HG03064 (cell line): ENCODE measurements around the gene PPA2.
"Not testable (repeated sequence)": the region's sequence is repeated elsewhere in the genome, so short reads cannot be mapped to it uniquely, and the experiment has no call there.

Experiments
- ATAC-seq: cut with Tn5 transposase; IDR thresholded peaks from one replicate; pipeline ENCODE4 v1.9.1; 2021; ENCODE audit warnings: low read depth; ENCODE audit not compliant: unreplicated experiment

Gene PPA2

GRCh38 chr4:105461221-105461620, 12.6 kb downstream of the PPA2 start:
- peak; percentile 87 for ATAC-seq

GRCh38 chr4:105460306-105460705, 13.6 kb downstream of the PPA2 start:
- ATAC-seq = no peak

- ATAC-seq = not testable (repeated sequence)
Measured at GRCh38 chr4:105458541-105458940, 15.3 kb downstream of the PPA2 start.

- no peak for ATAC-seq
Measured at GRCh38 chr4:105458001-105458400, 15.9 kb downstream of the PPA2 start.

GRCh38 chr4:105455998-105456397, 17.9 kb downstream of the PPA2 start:
- ATAC-seq = no peak

- no peak for ATAC-seq
Measured at GRCh38 chr4:105455182-105455581, 18.7 kb downstream of the PPA2 start.

GRCh38 chr4:105453550-105454205, 20.2 kb downstream of the PPA2 start:
- ATAC-seq = peak; percentile 78

GRCh38 chr4:105451346-105451745, 22.5 kb downstream of the PPA2 start:
- no peak for ATAC-seq

- ATAC-seq = no peak
Measured at GRCh38 chr4:105440890-105441289, 33.0 kb downstream of the PPA2 start.

- ATAC-seq = no peak
Measured at GRCh38 chr4:105437637-105438036, 36.2 kb downstream of the PPA2 start.

GRCh38 chr4:105436414-105436813, 37.4 kb downstream of the PPA2 start:
- ATAC-seq = no peak

- no peak for ATAC-seq
Measured at GRCh38 chr4:105434940-105435339, 38.9 kb downstream of the PPA2 start.

- no peak for ATAC-seq
Measured at GRCh38 chr4:105433421-105433820, 40.4 kb downstream of the PPA2 start.

- no peak for ATAC-seq
Measured at GRCh38 chr4:105432438-105432837, 41.4 kb downstream of the PPA2 start.

GRCh38 chr4:105430811-105431210, 43.1 kb downstream of the PPA2 start:
- ATAC-seq = no peak

GRCh38 chr4:105426187-105426897, 47.5 kb downstream of the PPA2 start:
- ATAC-seq = no peak

- no peak for ATAC-seq
Measured at GRCh38 chr4:105422207-105422920, 51.5 kb downstream of the PPA2 start.

- no peak for ATAC-seq
Measured at GRCh38 chr4:105417624-105418023, 56.2 kb downstream of the PPA2 start.

GRCh38 chr4:105415281-105415744, 58.5 kb downstream of the PPA2 start:
- ATAC-seq = no peak

GRCh38 chr4:105414316-105414715, 59.5 kb downstream of the PPA2 start:
- no peak for ATAC-seq

GRCh38 chr4:105409135-105409534, 64.7 kb downstream of the PPA2 start:
- ATAC-seq = not testable (repeated sequence)
